IMR-90 (cell line): ENCODE results near the gene NTM. TPM values are rescaled to one million over a fixed set of nuclear protein-coding genes. Genes with fewer than 3 reads are reported as not detected.

Source experiments
- ATAC-seq: fragments of 200-7000 bp; cut with Tn5 transposase; 2 replicates; pipeline ENCODE4 v1.9.1; 2020; ENCODE audit warnings: low read depth, mild to moderate bottlenecking, moderate library complexity
- BruUV-seq: library from RNA; stranded (reverse); fragments of 400-500 nt; replicated peaks from 2 replicates; lab custom pipeline; 2021; lab: Mats Ljungman, UMichigan
- CTCF ChIA-PET: fragments of 300-600 bp; formaldehyde crosslinking; extraction: SDS; loops from one replicate; lab custom pipeline; 2021; ENCODE audit warnings: antibody characterized with exemption; lab: Yijun Ruan, JAX
- POLR2A ChIA-PET: fragments of 300-600 bp; sonication (Branson Sonifier 250); formaldehyde crosslinking; loops from one replicate; lab custom pipeline; 2022; ENCODE audit warnings: antibody characterized with exemption; ENCODE audit not compliant: unreplicated experiment; lab: Charles Lee
- DNase-seq: peaks from one replicate; pipeline ENCODE4 v3.0.0; 2013
- H2AFZ ChIP-seq: replicated peaks from 2 replicates; pipeline ENCODE3; 2013; ENCODE audit warnings: low read length, mild to moderate bottlenecking; ENCODE audit not compliant: poor library complexity
- H2AK5ac ChIP-seq: 2 replicates; pipeline ENCODE4 v1.6.1; 2013; ENCODE audit warnings: low read depth, low read length, inconsistent platforms
- H2AK9ac ChIP-seq: replicated peaks from 2 replicates; pipeline ENCODE3; 2013; ENCODE audit warnings: mild to moderate bottlenecking, low read depth, low read length, moderate library complexity; ENCODE audit not compliant: poor library complexity
- H2BK120ac ChIP-seq: 2 replicates; pipeline ENCODE4 v1.6.1; 2013; ENCODE audit warnings: low read depth, low read length, inconsistent platforms
- H2BK15ac ChIP-seq: 3 replicates; pipeline ENCODE4 v1.6.1; 2013; ENCODE audit warnings: low read depth, low read length, inconsistent platforms
- H2BK20ac ChIP-seq: 2 replicates; pipeline ENCODE4 v1.6.1; 2013; ENCODE audit warnings: low read depth, mild to moderate bottlenecking, inconsistent platforms, low read length, moderate library complexity
- H2BK5ac ChIP-seq: 2 replicates; pipeline ENCODE4 v1.6.1; 2013; ENCODE audit warnings: mild to moderate bottlenecking, low read depth, low read length, inconsistent platforms; ENCODE audit not compliant: poor library complexity, severe bottlenecking
- H3K14ac ChIP-seq: replicated peaks from 2 replicates; pipeline ENCODE4 v1.6.1; 2013; ENCODE audit warnings: low read depth, low read length, inconsistent platforms
- H3K18ac ChIP-seq: 2 replicates; pipeline ENCODE4 v1.6.1; 2013; ENCODE audit warnings: low read depth, low read length, control low read depth
- H3K23ac ChIP-seq: 2 replicates; pipeline ENCODE4 v1.6.1; 2013; ENCODE audit warnings: low read depth, low read length, inconsistent platforms
- H3K27ac ChIP-seq: 2 replicates; pipeline ENCODE4 v1.5.1; 2013; ENCODE audit warnings: mild to moderate bottlenecking, control low read depth, low read length; ENCODE audit not compliant: insufficient read depth
- H3K27me3 ChIP-seq: 2 replicates; pipeline ENCODE4 v1.6.1; 2013; ENCODE audit warnings: low read length; ENCODE audit not compliant: control insufficient read depth, insufficient read depth
- H3K36me3 ChIP-seq: 2 replicates; pipeline ENCODE4 v1.6.1; 2013; ENCODE audit warnings: low read length, mixed read lengths; ENCODE audit not compliant: control insufficient read depth, insufficient read depth
- H3K4ac ChIP-seq: 2 replicates; pipeline ENCODE4 v1.6.1; 2013; ENCODE audit warnings: low read depth, low read length, inconsistent platforms
- H3K4me1 ChIP-seq: 2 replicates; pipeline ENCODE4 v1.6.1; 2013; ENCODE audit warnings: low read length, mixed read lengths; ENCODE audit not compliant: control insufficient read depth, insufficient read depth
- H3K4me2 ChIP-seq: 2 replicates; pipeline ENCODE4 v1.6.1; 2013; ENCODE audit warnings: low read depth, mild to moderate bottlenecking, control low read depth, low read length, moderate library complexity
- H3K4me3 ChIP-seq: 2 replicates; pipeline ENCODE4 v1.5.1; 2013; ENCODE audit warnings: low read depth, mild to moderate bottlenecking, control low read depth, low read length, moderate library complexity; ENCODE audit not compliant: insufficient read depth
- H3K56ac ChIP-seq: 2 replicates; pipeline ENCODE4 v1.6.1; 2013; ENCODE audit warnings: low read length, inconsistent platforms; ENCODE audit not compliant: insufficient read depth; ENCODE audit errors: extremely low read depth
- H3K79me1 ChIP-seq, 2 experiments: 2 replicates each; pipeline ENCODE4 v1.6.1; 2013; ENCODE audit warnings: low read length in 2 of 2, inconsistent platforms in 1 of 2, low read depth in 1 of 2
- H3K9ac ChIP-seq: 2 replicates; pipeline ENCODE4 v1.6.1; 2013; ENCODE audit warnings: low read depth, low read length, control low read depth
- H3K9me1 ChIP-seq: 2 replicates; pipeline ENCODE4 v1.6.1; 2013; ENCODE audit warnings: low read length, inconsistent platforms; ENCODE audit not compliant: insufficient read depth
- H3K9me3 ChIP-seq: 2 replicates; pipeline ENCODE4 v1.6.1; 2013; ENCODE audit warnings: low read length; ENCODE audit not compliant: control insufficient read depth, insufficient read depth
- H4K20me1 ChIP-seq: 2 replicates; pipeline ENCODE4 v1.6.1; 2013; ENCODE audit warnings: low read length, inconsistent platforms; ENCODE audit not compliant: insufficient read depth
- H4K5ac ChIP-seq: 2 replicates; pipeline ENCODE4 v1.6.1; 2013; ENCODE audit warnings: mild to moderate bottlenecking, low read depth, low read length, control low read depth
- H4K8ac ChIP-seq, 2 experiments: 2 replicates each; pipeline ENCODE4 v1.6.1; 2013; ENCODE audit warnings: low read depth in 2 of 2, low read length in 2 of 2, control low read depth in 1 of 2, inconsistent platforms in 1 of 2
- H4K91ac ChIP-seq: 2 replicates; pipeline ENCODE4 v1.6.1; 2013; ENCODE audit warnings: low read depth, low read length, inconsistent platforms; ENCODE audit not compliant: insufficient read depth
- BHLHE40 ChIP-seq: fragments of 150-350 bp; IDR thresholded peaks from 2 replicates; pipeline ENCODE4 v1.6.1; 2016; ENCODE audit warnings: mild to moderate bottlenecking, low read depth, low read length
- CEBPB ChIP-seq: IDR thresholded peaks from 2 replicates; pipeline ENCODE4 v1.6.1; 2012; ENCODE audit warnings: low read depth, low read length, improper control_type of control experiment
- CHD1 ChIP-seq: IDR thresholded peaks from 2 replicates; pipeline ENCODE4 v1.6.1; 2012; ENCODE audit warnings: low read depth, low read length, improper control_type of control experiment
- CTCF ChIP-seq: conservative IDR thresholded peaks from 2 replicates; pipeline ENCODE4 v1.5.1; 2012; ENCODE audit warnings: mild to moderate bottlenecking, low read depth, low read length, improper control_type of control experiment
- FOS ChIP-seq: fragments of 150-350 bp; IDR thresholded peaks from 2 replicates; pipeline ENCODE4 v1.6.1; 2016; ENCODE audit warnings: low read depth, low read length
- MAFK ChIP-seq: IDR thresholded peaks from 2 replicates; pipeline ENCODE4 v1.6.1; 2012; ENCODE audit warnings: low read depth, low read length, improper control_type of control experiment
- MAZ ChIP-seq: IDR thresholded peaks from 2 replicates; pipeline ENCODE4 v1.6.1; 2012; ENCODE audit warnings: low read depth, mild to moderate bottlenecking, low read length, improper control_type of control experiment, moderate library complexity, borderline replicate concordance
- MXI1 ChIP-seq: IDR thresholded peaks from 2 replicates; pipeline ENCODE4 v1.6.1; 2012; ENCODE audit warnings: low read depth, mild to moderate bottlenecking, low read length, moderate library complexity, borderline replicate concordance
- NFE2L2 ChIP-seq: fragments of 150-350 bp; IDR thresholded peaks from 2 replicates; pipeline ENCODE4 v1.6.1; 2016; ENCODE audit warnings: low read depth, mild to moderate bottlenecking, low read length
- POLR2A ChIP-seq: IDR thresholded peaks from 2 replicates; pipeline ENCODE4 v1.6.1; 2012; ENCODE audit warnings: mild to moderate bottlenecking, low read depth, low read length
- RAD21 ChIP-seq: IDR thresholded peaks from 2 replicates; pipeline ENCODE4 v1.6.1; 2012; ENCODE audit warnings: low read length, improper control_type of control experiment
- RCOR1 ChIP-seq: IDR thresholded peaks from 2 replicates; pipeline ENCODE4 v1.6.1; 2012; ENCODE audit warnings: mild to moderate bottlenecking, low read length, improper control_type of control experiment; ENCODE audit not compliant: insufficient replicate concordance
- RFX5 ChIP-seq: IDR thresholded peaks from 2 replicates; pipeline ENCODE4 v1.8.0; 2012; ENCODE audit warnings: low read depth, mild to moderate bottlenecking, low read length, moderate library complexity
- SMC3 ChIP-seq: fragments of 150-350 bp; IDR thresholded peaks from 2 replicates; pipeline ENCODE4 v1.6.1; 2016; ENCODE audit warnings: low read depth, mild to moderate bottlenecking, antibody characterized with exemption, low read length, moderate library complexity
- USF2 ChIP-seq: fragments of 150-350 bp; IDR thresholded peaks from 2 replicates; pipeline ENCODE4 v1.6.1; 2017; ENCODE audit warnings: mild to moderate bottlenecking, antibody characterized with exemption, low read length, low read depth
- WGBS, 2 experiments: methylation state at CpG; one replicate each; pipeline versions ENCODE4 v1.1.5 to v1.1.7; 2013; ENCODE audit warnings: missing lambda C conversion rate in 2 of 2; ENCODE audit not compliant: insufficient read length in 1 of 2; ENCODE audit errors: extremely low coverage in 2 of 2; 5-methylcytosine and 5-hydroxymethylcytosine counted together
- dilution Hi-C: fragments of 300-500 bp; cut with HindIII; formaldehyde crosslinking; loops from one replicate; pipeline ENCODE4 v1.14.3; 2018; ENCODE audit warnings: low sequenced_read_pairs; ENCODE audit not compliant: unreplicated experiment
- in situ Hi-C: fragments of 300-500 bp; cut with MboI; formaldehyde crosslinking; loops from 3 replicates; pipeline ENCODE4 v1.14.3; 2019; ENCODE audit warnings: low sequenced_read_pairs, inconsistent platforms, mixed read lengths
- intact Hi-C: fragments of 100-400 bp; cut with micrococcal nuclease; formaldehyde crosslinking; loops from 2 replicates; pipeline ENCODE4 v1.10.0; 2022
- polyA plus RNA-seq, 3 experiments: library from polyadenylated mRNA; depleted of rRNA; stranded (reverse); fragments of >200 nt; gene quantifications; 2 replicates each; pipeline ENCODE4 v1.2.3, GENCODE V29; 2012; ENCODE audit warnings: low replicate concordance in 1 of 3
- total RNA-seq: library from RNA; depleted of rRNA; stranded (reverse); fragments of >200 nt; gene quantifications from 2 replicates; pipeline ENCODE4 v1.2.3, GENCODE V29; 2012
- TF ChIP-seq, protein P1 (sequence below): fragments of 150-350 bp; IDR thresholded peaks from 2 replicates; pipeline ENCODE4 v1.6.1; 2016; ENCODE audit warnings: low read depth, mild to moderate bottlenecking, low read length, moderate library complexity, borderline replicate concordance

Gene NTM
- total and polyA plus RNA-seq, 2 of the 4 experiments (the other 2 are of a cell fraction), result 19.5 to 25.5 TPM

DNA sequence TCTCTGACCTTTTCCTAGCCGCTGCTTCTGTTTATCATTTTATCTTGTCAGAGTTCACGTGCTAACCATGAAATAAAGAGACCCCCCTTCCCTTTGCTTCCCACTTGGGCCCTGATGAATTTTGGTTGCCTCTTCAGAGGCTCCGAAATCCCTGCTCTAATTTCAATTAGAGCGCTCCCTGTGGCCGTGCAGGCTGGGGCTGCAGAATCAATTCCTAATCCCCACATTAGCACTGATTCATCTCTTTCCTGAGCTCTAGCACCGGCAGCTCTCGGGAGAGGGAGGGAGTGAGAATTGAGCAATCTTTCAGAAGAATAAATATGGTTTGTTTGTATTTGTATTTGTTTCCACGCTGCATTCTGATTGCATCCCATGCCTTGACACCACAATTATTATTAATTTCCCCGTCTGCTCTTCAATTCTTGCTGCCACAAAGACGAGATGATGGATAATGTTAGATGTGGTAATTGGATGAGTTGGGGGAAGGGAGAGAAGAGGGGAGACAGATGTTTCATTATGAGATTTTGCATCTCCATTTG lies 76.9 kb downstream of the NTM start:
- TF ChIP-seq USF2 (no peak), MAFK (no peak), FOS (no peak), MXI1 (no peak), RAD21 (no peak), CEBPB (no peak), BHLHE40 (no peak), POLR2A (no peak), CHD1 (no peak), RCOR1 (no peak), RFX5 (no peak), SMC3 (no peak), MAZ (no peak), NFE2L2 (no peak), CTCF (no peak)
- TF ChIP-seq, protein P1, sequence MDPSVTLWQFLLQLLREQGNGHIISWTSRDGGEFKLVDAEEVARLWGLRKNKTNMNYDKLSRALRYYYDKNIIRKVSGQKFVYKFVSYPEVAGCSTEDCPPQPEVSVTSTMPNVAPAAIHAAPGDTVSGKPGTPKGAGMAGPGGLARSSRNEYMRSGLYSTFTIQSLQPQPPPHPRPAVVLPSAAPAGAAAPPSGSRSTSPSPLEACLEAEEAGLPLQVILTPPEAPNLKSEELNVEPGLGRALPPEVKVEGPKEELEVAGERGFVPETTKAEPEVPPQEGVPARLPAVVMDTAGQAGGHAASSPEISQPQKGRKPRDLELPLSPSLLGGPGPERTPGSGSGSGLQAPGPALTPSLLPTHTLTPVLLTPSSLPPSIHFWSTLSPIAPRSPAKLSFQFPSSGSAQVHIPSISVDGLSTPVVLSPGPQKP, result no peak
- no peak for DNase-seq
- no peak overlapping the region for H2AK5ac ChIP-seq
- in situ Hi-C loops (no loop called here), intact Hi-C loops (no loop called here), dilution Hi-C loops (no loop called here)
- H3K4me1 ChIP-seq, result no peaks in the 10 kb centered on the region
- no peak overlapping the region for H2AFZ ChIP-seq
- no peaks in the 10 kb centered on the region for H3K9me1 ChIP-seq
- H3K9me3 ChIP-seq, result no peaks in the 10 kb centered on the region
- CTCF ChIA-PET, result no interaction called here
- H3K14ac ChIP-seq, result no peak overlapping the region
- BruUV-seq, result no TSS peak
- no peak overlapping the region for H3K4me2 ChIP-seq
- no peak overlapping the region for H3K18ac ChIP-seq
- no peak overlapping the region for H2BK15ac ChIP-seq
- no peak overlapping the region for H3K4ac ChIP-seq
- no peaks in the 10 kb centered on the region for H3K36me3 ChIP-seq
- WGBS, 2 experiments, result no CpG with 5 or more reads among the region's 10 CpGs
- no peak overlapping the region for H4K8ac ChIP-seq
- H3K27ac ChIP-seq, result no peak overlapping the region
- no peaks in the 10 kb centered on the region for H3K79me1 ChIP-seq
- H2BK120ac ChIP-seq, result no peak overlapping the region
- no peak overlapping the region for H4K5ac ChIP-seq
- no peak overlapping the region for H3K4me3 ChIP-seq
- H4K91ac ChIP-seq, result no peak overlapping the region
- ATAC-seq, result no peak
- POLR2A ChIA-PET, result no interaction called here
- no peak overlapping the region for H2BK5ac ChIP-seq
- H3K23ac ChIP-seq, result no peak overlapping the region
- H3K27me3 ChIP-seq, result no peaks in the 10 kb centered on the region
- no peak overlapping the region for H3K56ac ChIP-seq
- H4K20me1 ChIP-seq, result no peaks in the 10 kb centered on the region
- no peak overlapping the region for H3K9ac ChIP-seq
- no peak overlapping the region for H2BK20ac ChIP-seq
- H2AK9ac ChIP-seq, result no peak overlapping the region
